ENCODE data around the gene SNUPN. TPM values are rescaled to one million over a fixed set of nuclear protein-coding genes. Genes with fewer than 3 reads are reported as not detected.

Gene SNUPN
- total and polyA plus RNA-seq, 10 of the 15 experiments (the other 5 are each of a cell fraction or from before 2014, with no cell fraction given), result 19.0 to 50.3 (median 32.5) TPM

DNA sequence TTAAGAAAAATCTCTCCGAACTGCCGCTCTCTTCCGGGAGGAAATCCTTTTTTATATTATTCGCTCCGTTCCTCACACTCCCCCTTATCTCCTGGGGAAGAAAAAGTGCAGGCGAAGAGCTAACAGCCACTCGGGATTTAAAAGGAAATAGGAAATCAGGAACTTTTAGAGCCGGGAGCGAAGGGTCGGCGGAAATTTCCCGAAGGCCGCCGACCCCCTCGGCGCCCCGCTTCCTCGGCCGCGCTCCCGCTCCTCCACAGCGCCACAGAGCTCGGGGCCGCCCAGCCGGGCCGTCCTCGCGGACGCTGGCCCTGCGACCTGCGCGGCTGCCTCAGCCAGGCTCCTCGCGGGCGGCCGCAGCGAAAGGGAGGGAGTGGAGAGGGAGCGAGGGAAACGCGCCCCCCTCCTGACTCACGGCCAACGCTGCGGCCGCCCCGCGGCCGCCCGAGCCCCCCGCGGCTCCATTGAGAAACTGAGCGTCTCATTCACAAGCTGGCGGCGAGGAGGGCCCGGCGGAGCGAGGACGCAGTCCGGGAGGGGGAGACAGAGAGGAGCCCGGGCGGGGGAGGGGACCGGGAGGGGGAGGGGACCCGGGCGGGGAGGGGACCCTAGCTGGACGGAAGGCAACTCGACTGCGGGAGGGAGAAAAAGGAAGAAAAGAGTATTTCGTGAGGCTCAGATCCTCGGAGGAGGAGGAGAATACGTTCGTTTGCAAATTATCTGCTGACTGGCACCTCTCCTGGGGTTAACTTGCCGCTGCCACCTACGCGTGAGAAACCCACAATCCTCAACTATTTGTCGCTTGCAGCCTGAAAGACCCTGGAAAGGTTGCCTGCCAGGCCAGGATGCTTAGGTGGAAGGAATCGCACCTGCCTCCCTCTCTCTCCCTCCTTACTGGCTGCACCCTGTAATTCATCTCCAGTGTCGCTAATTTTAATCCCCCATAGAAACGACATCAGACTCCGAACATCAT, 46.3 kb downstream of the SNUPN start, which contains the start of gene PTPN9:
Gene PTPN9, minus strand, starts transcription at position 368 of the 973 bp plus-strand sequence. CDS start 539 bp downstream, outside the sequence.
- Histone ChIP-seq H3K27me3 (replicated peaks in 1 of 2; ENCODE audit: control insufficient read depth in 2 of 2, insufficient read depth in 2 of 2, low read length in 1 of 2) (no peaks in the 10 kb centered on the region), H2AFZ (ENCODE audit: control insufficient read depth, low read depth, low read length) (peak within 1 kb of the TSS; percentile 86), H3K4me2 (ENCODE audit: control insufficient read depth, insufficient read depth) (peak within 1 kb of the TSS; percentile 74), H4K20me1 (ENCODE audit: control insufficient read depth, insufficient read depth) (no peaks in the 10 kb centered on the region; the same call in 1 of the 2 replicates), H3K4me3 (peak within 1 kb of the TSS; percentile 86), H3K79me2 (ENCODE audit: control insufficient read depth, insufficient read depth, low read length) (peaks cover 43% of the 10 kb centered on the region), H3K4me1 (ENCODE audit: control insufficient read depth, insufficient read depth, low read length) (peaks cover 3% of the 10 kb centered on the region; the same call in 1 of the 2 replicates), H3K9ac (ENCODE audit: control insufficient read depth, insufficient read depth, low read length) (peak within 1 kb of the TSS; percentile 92), H3K27ac (ENCODE audit: control insufficient read depth, insufficient read depth) (peak within 1 kb of the TSS; percentile 79), H3K9me3 (replicated peaks; ENCODE audit: control insufficient read depth, insufficient read depth, low read length) (no peaks in the 10 kb centered on the region), H3K36me3 (ENCODE audit: control insufficient read depth in 2 of 2, insufficient read depth in 2 of 2, low read length in 1 of 2) (no peaks in the 10 kb centered on the region)
- ChIA-PET SMC1A (ENCODE audit: uncharacterized antibody, unreplicated experiment) (interaction anchor here (0.7 to 1.3 kb wide), 2 partner anchors 115 to 125 kb away, joined by 3 to 5 read pairs; no protein-coding TSS in a partner anchor), CTCF (interaction anchor here (0.7 to 2.7 kb wide), 6 partner anchors 14 to 211 kb away, joined by 3 to 14 read pairs (median 4); partner anchors contain the start of genes MAN2C1 and SNUPN), POLR2A (interaction anchor here (0.6 to 2.6 kb wide), 5 partner anchors 10 to 209 kb away, joined by 3 to 41 read pairs (median 4); partner anchors contain the start of genes IMP3, SIN3A and SNUPN), RAD21 (ENCODE audit: unreplicated experiment) (interaction anchor here (1.0 to 2.4 kb wide), 5 partner anchors 47 to 211 kb away, joined by 3 to 18 read pairs (median 9); partner anchors contain the start of genes MAN2C1, SIN3A and SNUPN)
- in situ Hi-C loops (cut with MboI) (no loop called here), intact Hi-C loops (cut with micrococcal nuclease; ENCODE audit: unreplicated experiment) (loop anchor here (5.0 kb wide), 1 partner anchor 48 kb away; the partner anchor contains the start of gene SNUPN)
- ATAC-seq (peak; percentile 84), FAIRE-seq (peak; percentile 27), DNase-seq (ENCODE audit: low read depth, low spot score) (no peak)
- WGBS (ENCODE audit: insufficient coverage, insufficient replicate concordance, low lambda C conversion rate, missing lambda C conversion rate), result 2% methylated on average over 55 of the region's 78 CpGs
- BruUV-seq (replicated peaks), result no TSS peak
- TF ChIP-seq IKZF1 (conservative IDR thresholded peaks at IDR 0.05), result peak; percentile 41; the same call in 1 of the 2 replicates
- peak; percentile 39 for TF ChIP-seq RUNX3 (IDR thresholded peaks at IDR 0.05; ENCODE audit: low read length)
- TF ChIP-seq NFYB (IDR thresholded peaks at IDR 0.05; ENCODE audit: insufficient read depth, low read depth, low read length), result no peak
- TF ChIP-seq POLR2A (IDR thresholded peaks at IDR 0.05; ENCODE audit: low read depth, low read length), result peak; percentile 76
- TF ChIP-seq FOXM1 (IDR thresholded peaks at IDR 0.05; ENCODE audit: low read depth, low read length), result 0 out of 2 replicates have a peak, but pooled peaks have one; percentile 24
- 0 out of 2 replicates have a peak, but pooled peaks have one; percentile 66 for TF ChIP-seq ASH2L (IDR thresholded peaks at IDR 0.05; ENCODE audit: borderline replicate concordance, low read depth)
- TF ChIP-seq NR2F1 (conservative IDR thresholded peaks at IDR 0.05), result peak; percentile 18; the same call in 1 of the 2 replicates
- TF ChIP-seq, protein P1, sequence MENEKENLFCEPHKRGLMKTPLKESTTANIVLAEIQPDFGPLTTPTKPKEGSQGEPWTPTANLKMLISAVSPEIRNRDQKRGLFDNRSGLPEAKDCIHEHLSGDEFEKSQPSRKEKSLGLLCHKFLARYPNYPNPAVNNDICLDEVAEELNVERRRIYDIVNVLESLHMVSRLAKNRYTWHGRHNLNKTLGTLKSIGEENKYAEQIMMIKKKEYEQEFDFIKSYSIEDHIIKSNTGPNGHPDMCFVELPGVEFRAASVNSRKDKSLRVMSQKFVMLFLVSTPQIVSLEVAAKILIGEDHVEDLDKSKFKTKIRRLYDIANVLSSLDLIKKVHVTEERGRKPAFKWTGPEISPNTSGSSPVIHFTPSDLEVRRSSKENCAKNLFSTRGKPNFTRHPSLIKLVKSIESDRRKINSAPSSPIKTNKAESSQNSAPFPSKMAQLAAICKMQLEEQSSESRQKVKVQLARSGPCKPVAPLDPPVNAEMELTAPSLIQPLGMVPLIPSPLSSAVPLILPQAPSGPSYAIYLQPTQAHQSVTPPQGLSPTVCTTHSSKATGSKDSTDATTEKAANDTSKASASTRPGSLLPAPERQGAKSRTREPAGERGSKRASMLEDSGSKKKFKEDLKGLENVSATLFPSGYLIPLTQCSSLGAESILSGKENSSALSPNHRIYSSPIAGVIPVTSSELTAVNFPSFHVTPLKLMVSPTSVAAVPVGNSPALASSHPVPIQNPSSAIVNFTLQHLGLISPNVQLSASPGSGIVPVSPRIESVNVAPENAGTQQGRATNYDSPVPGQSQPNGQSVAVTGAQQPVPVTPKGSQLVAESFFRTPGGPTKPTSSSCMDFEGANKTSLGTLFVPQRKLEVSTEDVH (IDR thresholded peaks at IDR 0.05; ENCODE audit: low read depth, partially characterized antibody), result no peak
- TF ChIP-seq GATAD2B (conservative IDR thresholded peaks at IDR 0.05; ENCODE audit: low read depth), result peak; percentile 22; the same call in 1 of the 2 replicates
- peak in 1 of 2 experiments; percentile 13; a peak in 2 of 3 replicates for TF ChIP-seq EGR1 (IDR thresholded peaks at IDR 0.05; ENCODE audit: borderline replicate concordance in 1 of 2, low read depth in 2 of 2, low read length in 2 of 2)
- 0 out of 2 replicates have a peak, but pooled peaks have one; percentile 50 for TF ChIP-seq ZSCAN29 (IDR thresholded peaks at IDR 0.05)
- TF ChIP-seq JUNB (IDR thresholded peaks at IDR 0.05), result no peak
- TF ChIP-seq, protein P2, sequence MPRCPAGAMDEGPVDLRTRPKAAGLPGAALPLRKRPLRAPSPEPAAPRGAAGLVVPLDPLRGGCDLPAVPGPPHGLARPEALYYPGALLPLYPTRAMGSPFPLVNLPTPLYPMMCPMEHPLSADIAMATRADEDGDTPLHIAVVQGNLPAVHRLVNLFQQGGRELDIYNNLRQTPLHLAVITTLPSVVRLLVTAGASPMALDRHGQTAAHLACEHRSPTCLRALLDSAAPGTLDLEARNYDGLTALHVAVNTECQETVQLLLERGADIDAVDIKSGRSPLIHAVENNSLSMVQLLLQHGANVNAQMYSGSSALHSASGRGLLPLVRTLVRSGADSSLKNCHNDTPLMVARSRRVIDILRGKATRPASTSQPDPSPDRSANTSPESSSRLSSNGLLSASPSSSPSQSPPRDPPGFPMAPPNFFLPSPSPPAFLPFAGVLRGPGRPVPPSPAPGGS (IDR thresholded peaks at IDR 0.05; ENCODE audit: borderline replicate concordance, insufficient read depth, low read depth, low read length, poor library complexity, severe bottlenecking), result no peak
- TF ChIP-seq CHD1 (IDR thresholded peaks at IDR 0.05; ENCODE audit: low read depth, low read length), result peak; percentile 84; the same call in 1 of the 2 replicates
- TF ChIP-seq, protein P3, sequence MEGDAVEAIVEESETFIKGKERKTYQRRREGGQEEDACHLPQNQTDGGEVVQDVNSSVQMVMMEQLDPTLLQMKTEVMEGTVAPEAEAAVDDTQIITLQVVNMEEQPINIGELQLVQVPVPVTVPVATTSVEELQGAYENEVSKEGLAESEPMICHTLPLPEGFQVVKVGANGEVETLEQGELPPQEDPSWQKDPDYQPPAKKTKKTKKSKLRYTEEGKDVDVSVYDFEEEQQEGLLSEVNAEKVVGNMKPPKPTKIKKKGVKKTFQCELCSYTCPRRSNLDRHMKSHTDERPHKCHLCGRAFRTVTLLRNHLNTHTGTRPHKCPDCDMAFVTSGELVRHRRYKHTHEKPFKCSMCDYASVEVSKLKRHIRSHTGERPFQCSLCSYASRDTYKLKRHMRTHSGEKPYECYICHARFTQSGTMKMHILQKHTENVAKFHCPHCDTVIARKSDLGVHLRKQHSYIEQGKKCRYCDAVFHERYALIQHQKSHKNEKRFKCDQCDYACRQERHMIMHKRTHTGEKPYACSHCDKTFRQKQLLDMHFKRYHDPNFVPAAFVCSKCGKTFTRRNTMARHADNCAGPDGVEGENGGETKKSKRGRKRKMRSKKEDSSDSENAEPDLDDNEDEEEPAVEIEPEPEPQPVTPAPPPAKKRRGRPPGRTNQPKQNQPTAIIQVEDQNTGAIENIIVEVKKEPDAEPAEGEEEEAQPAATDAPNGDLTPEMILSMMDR (IDR thresholded peaks at IDR 0.05 in 2 of 3, conservative IDR thresholded peaks at IDR 0.05 in 1 of 3; ENCODE audit: control insufficient read depth in 2 of 3, extremely low read depth in 1 of 3, insufficient read depth in 1 of 3, low read depth in 3 of 3, low read length in 3 of 3), result peak; percentile 23 to 46 (median 33); a peak in 5 of 6 replicates
